HG03175 (cell line): ENCODE results near the gene TEX19.

Experiments
- ATAC-seq: cut with Tn5 transposase; IDR thresholded peaks from one replicate; pipeline ENCODE4 v1.9.1; 2021; ENCODE audit warnings: mild to moderate bottlenecking, moderate library complexity; ENCODE audit not compliant: unreplicated experiment

Gene TEX19

GRCh38 chr17:82388223-82388921 is 29.3 kb downstream of the TEX19 start:
- ATAC-seq = no peak

GRCh38 chr17:82388922-82389283 is 29.9 kb downstream of the TEX19 start:
- ATAC-seq = no peak

DNA sequence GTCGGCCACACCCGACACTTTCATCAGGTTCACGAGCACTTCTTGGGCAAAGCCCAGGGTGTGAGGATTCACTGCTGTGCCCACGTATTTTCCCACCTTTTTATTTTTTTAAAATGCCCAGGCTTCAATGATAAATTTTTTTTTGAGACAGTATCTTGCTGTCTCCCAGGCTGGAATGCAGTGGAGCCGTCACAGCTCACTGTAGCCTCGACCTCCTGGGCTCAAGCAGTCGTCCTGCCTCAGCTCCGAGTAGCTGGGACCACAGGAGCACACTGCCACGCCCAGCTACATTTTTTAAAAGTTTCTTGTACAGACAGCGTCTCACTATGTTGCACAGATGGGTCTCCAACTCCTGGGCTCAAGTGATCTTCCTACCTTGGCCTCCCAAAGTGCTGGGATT is 30.3 kb downstream of the TEX19 start:
- ATAC-seq = no peak

DNA sequence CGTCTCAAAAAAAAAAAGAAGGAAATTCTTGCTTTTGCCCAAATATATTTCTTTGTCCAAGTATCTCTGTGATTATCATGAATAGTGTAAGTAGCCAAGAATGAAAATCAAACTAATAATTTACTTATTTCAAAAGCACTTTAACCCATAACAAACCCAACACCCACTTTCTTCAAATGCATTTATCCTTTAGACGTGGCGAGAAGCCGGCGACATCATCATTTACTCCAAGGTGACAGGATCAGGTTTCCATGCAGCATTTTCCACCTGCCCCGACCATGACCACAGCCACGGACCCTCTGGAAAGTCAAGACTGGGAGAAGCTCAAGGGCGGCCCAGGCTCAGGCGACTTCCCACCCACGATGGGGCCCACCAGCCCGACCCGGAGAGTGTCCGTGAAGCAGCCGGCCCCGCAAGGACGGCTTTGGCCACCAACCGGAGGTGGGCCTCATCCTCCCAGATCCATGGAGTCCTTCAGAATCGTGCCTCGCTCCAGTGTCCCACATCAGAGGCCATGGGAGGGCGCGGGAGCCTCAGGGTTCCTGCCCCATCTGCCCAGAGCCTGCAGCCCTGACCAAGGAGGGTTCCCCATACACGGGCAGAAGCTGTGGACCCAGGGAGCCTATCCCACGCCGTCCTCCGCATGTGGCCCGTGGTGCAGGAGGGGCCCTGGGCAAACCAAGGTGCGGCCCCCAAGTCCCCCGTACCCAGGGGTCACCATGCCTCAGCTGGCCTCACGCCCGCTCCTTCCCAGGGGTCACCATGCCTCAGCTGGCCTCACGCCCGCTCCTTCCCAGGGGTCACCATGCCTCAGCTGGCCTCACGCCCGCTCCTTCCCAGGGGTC is 31.2 kb downstream of the TEX19 start:
- ATAC-seq = no peak

DNA sequence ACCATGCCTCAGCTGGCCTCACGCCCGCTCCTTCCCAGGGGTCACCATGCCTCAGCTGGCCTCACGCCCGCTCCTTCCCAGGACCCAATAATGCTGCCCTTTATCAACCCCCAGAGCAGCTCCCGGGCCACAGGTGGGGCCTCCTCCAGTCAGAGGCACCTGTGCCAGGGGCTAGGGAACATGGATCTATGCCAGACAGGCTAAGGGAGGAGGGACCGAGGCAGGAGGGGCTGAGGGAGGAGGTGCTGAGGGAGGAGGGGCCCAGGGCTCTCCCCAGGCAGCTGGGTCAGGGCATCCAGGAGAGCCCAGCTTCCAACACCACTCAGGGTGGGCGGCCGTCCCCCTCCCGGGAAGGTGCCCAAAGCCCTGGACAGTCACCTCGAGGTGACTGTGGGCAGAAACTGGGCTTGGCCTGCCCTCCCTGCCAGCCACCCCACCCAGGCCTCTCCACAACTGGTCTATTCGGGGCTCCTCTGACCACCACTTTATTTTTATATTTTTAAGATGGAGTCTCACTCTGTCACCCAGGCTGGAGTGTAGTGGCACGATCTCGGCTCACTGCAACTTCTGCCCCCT is 31.9 kb downstream of the TEX19 start:
- no peak for ATAC-seq

DNA sequence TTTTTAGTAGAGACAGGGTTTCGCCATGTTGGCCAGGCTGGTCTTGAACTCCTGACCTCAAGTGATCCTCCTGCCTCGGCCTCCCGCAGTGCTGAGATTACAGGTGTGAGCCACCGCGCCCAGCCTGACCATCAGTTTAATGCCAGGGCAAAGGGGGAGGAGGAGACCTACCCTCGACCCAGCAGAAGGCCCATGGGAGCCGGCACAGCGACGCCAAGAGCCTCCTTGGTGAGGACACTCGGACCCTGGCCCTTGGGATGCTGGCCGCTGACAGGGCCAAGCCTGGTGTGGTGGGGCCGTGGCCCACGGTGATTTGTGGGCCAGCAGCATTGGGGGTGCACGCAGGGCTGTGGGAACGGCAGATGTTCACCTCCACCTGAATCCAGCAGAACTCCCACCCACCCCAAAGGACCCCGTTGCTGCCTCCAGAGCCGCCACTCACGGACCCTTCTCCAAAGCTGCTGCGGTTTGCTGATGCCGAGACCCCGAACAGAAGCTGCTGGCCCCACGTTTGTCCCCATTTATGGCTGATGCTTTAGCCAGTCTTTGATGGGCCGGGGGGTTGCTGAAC is 32.5 kb downstream of the TEX19 start:
- ATAC-seq = no peak

GRCh38 chr17:82392209-82392920 is 33.3 kb downstream of the TEX19 start:
- ATAC-seq = no peak

GRCh38 chr17:82392941-82393340 is 33.9 kb downstream of the TEX19 start:
- no peak for ATAC-seq

DNA sequence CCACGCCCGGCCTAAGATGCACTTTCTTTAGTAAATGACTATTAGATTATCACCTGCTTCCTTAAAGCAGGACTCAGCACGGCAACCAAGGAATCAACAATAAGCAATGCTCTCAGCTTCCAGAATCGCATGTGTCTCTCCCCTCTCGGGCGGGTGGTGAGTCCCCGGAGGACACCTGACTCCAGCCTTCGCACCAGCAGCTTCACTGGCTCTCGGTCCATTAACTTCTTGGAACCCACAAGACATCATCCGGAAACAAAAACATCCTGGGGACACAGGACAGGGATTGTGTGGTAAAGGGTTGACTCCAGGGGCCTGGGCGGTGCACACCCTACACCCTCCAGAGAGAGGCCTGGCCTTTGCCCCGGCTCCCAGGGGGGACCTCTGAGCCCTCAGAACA is 35.2 kb downstream of the TEX19 start:
- no peak for ATAC-seq

GRCh38 chr17:82396601-82397435 is 37.8 kb downstream of the TEX19 start:
- ATAC-seq = no peak

DNA sequence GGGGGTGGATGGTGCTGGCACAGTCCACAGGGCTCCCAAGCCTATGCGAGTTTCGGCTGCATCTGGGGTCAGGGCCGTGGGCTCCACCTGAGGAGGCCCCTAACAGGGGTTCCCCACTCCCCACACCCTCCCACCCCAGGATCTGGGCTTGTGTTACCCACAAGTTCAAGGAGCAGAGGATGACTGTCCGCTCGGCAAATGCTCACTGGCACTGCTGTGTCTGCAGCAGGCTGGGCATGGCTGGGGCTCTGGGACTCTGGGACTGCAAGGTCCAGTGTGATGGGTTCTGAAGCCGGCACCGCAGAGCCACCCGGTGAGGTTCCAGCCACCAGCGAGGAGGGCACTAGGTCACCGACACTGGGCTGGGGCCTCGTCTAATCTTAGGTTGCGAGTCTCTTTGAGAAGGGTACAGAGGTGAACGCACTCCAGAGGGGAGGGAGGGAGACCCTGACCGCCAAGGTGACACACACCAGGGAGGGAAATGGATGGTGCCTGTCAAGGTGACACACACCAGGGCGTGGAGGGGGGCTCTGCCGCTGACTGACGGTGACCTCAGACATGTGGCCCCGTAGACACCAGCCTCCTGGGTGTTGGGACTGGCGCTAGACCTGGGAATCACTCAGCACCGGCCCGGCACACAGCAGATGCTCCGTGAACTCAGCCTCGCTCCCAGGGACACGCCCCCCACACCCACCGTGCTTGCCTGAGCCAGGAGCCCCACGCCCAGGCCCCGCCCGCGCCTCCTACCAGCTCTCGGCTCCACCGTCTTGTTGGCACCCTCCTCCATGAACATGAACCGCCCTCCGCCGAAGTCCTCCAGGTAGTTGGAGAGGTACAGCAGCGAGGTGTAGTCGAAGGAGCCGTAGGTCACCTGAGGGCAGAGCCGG is 38.6 kb downstream of the TEX19 start:
- ATAC-seq = no peak

- no peak for ATAC-seq
These were observed 40.0 kb downstream of the TEX19 start for GRCh38 chr17:82399041-82399441.

DNA sequence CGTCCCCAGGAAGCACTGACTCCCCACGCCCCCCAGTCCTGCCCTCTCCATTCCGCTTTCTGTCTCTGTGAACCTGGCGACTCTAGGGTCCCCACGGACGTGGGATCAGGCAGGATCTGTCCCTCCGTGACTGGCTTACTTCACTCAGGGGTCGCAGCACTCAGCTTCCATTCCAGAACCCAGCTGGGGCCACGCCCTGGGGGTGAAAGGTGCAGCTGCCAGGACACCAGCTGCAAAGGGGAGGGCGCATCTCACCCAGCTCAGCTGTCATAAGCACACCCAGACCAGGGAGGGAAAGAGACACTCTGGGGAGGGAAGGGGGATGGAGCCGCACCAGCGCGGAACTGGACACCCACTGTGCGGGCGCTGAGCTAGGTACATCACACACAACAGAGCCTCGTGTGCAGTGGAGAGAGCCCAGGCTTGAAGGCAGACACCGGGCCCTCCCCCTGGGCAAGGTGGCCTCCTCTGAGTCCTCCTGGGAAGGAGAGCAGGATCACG is 40.6 kb downstream of the TEX19 start:
- no peak for ATAC-seq

- ATAC-seq = no peak
These were observed 41.2 kb downstream of the TEX19 start for GRCh38 chr17:82400206-82400605.

DNA sequence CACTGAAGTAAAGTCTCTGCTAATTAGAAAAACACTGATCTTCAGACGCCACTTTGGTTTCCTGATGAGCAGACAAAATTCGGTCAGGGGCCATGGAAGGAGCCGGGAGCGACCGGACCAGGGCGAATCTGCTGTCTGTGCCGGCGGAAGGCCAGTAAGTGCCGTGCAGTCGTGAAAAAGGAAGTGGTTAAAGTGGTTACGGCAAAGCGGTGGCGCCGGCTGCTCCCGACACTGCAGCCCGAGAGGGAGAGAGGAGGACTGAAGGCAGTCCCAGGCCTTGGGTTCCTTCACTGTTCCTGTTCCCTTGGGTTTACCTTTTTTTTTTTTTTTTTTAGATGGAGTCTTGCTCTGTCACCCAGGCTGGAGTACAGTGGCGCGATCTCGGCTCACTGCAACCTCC is 41.8 kb downstream of the TEX19 start:
- peak; percentile 51 for ATAC-seq

- peak; percentile 80 for ATAC-seq
These were observed 43.8 kb downstream of the TEX19 start for GRCh38 chr17:82402865-82403264.

GRCh38 chr17:82403662-82404660 is 44.9 kb downstream of the TEX19 start:
- no peak for ATAC-seq

DNA sequence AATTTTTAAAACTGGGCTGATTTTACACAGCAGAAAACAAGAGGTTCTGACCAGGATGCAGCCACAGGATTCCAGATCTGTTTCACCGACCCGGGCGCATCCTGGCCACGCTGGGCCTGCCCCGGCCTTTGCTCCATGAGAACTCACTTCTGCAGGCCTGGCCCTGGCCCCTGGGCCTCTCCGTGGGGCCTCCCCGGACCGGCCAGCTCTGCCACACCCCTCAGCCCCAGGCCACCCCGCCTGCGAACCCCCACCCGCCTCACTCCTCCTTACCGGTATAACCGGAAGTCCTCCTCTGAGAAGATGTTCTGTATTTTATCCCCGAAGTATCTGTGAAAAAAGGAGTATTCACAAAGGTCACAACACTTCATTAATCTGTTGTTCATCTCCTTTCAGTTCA is 46.0 kb downstream of the TEX19 start:
- ATAC-seq = no peak
